ENCODE measurements around the gene ATF7.

- no peak for TF ChIP-seq GATA2 (IDR thresholded peaks at IDR 0.05; ENCODE audit: low read depth, low read length)
- no peak for TF ChIP-seq GATA3 (IDR thresholded peaks at IDR 0.05; ENCODE audit: low read depth, low read length)
Observed at GRCh38 chr12:53626702-53627169, 554 bp upstream of the ATF7 start.

Data from SH-SY5Y (cell line).